HEK293 (cell line): ENCODE measurements around the gene ARHGAP33.
A peak's percentile ranks its signal among the peaks of the same experiment; 100 is the strongest.

Source experiments
- CTCF ChIA-PET: fragments of 350-600 bp; formaldehyde crosslinking; extraction: SDS; loops from one replicate; lab custom pipeline; 2021; ENCODE audit warnings: antibody characterized with exemption; lab: Yijun Ruan, JAX
- POLR2A ChIA-PET: fragments of 300-600 bp; formaldehyde crosslinking; extraction: SDS; loops from one replicate; lab custom pipeline; 2020; ENCODE audit warnings: antibody characterized with exemption, inconsistent platforms; lab: Yijun Ruan, JAX
- H3K27ac ChIP-seq: fragments of 200-500 bp; sonication (Bioruptor generic); 2 replicates; pipeline ENCODE4 v1.5.1; 2014; ENCODE audit warnings: low read depth, low read length, control low read depth, inconsistent platforms; ENCODE audit errors: extremely low read depth
- H3K36me3 ChIP-seq, 2 experiments: fragments of 200-500 bp in 1 of 2; sonication (Bioruptor generic) in 1 of 2; 1 replicate in 1 of 2; 2 replicates in 1 of 2; pipeline ENCODE4 v1.5.1; 2014 to 2017; ENCODE audit warnings: inconsistent platforms in 2 of 2, low read length in 2 of 2; ENCODE audit not compliant: control insufficient read depth in 2 of 2, insufficient read depth in 1 of 2
- H3K4me1 ChIP-seq: fragments of 200-500 bp; sonication (Bioruptor generic); 2 replicates; pipeline ENCODE4 v1.5.1; 2014; ENCODE audit warnings: mild to moderate bottlenecking, low read length, inconsistent platforms; ENCODE audit not compliant: control insufficient read depth, insufficient read depth
- H3K4me3 ChIP-seq: 2 replicates; pipeline ENCODE4 v1.5.1; 2011; ENCODE audit warnings: low read depth, mild to moderate bottlenecking, control low read depth, low read length, moderate library complexity
- H3K9me3 ChIP-seq: fragments of 200-500 bp; sonication (Bioruptor generic); 2 replicates; pipeline ENCODE4 v1.5.1; 2014; ENCODE audit warnings: low read depth, low read length, inconsistent platforms; ENCODE audit not compliant: control insufficient read depth, insufficient read depth
- GLIS1 ChIP-seq: fragments of 450-650 bp; formaldehyde crosslinking; IDR thresholded peaks from 2 replicates; pipeline ENCODE4 v1.5.1; 2016; ENCODE audit warnings: missing biosample characterization, missing genetic modification characterization
- MEIS1 ChIP-seq: sonication (generic); formaldehyde crosslinking; IDR thresholded peaks from 2 replicates; pipeline ENCODE4 v1.8.1; 2022; ENCODE audit warnings: missing genetic modification reagents, mild to moderate bottlenecking, borderline replicate concordance
- PRDM1 ChIP-seq: fragments of 450-650 bp; formaldehyde crosslinking; IDR thresholded peaks from 2 replicates; pipeline ENCODE4; 2016; ENCODE audit warnings: missing biosample characterization, missing genetic modification characterization
- ZBTB17 ChIP-seq: fragments of 450-650 bp; formaldehyde crosslinking; IDR thresholded peaks from 2 replicates; pipeline ENCODE4 v1.5.1; 2016; ENCODE audit warnings: missing biosample characterization, missing genetic modification characterization
- ZFP3 ChIP-seq: fragments of 450-650 bp; formaldehyde crosslinking; IDR thresholded peaks from 2 replicates; pipeline ENCODE4 v1.5.1; 2016; ENCODE audit warnings: low read depth, missing biosample characterization, missing genetic modification characterization
- ZIC2 ChIP-seq: fragments of 450-650 bp; formaldehyde crosslinking; IDR thresholded peaks from 2 replicates; pipeline ENCODE4 v1.5.1; 2016; ENCODE audit warnings: missing biosample characterization, missing genetic modification characterization
- ZNF10 ChIP-seq: fragments of 450-650 bp; formaldehyde crosslinking; IDR thresholded peaks from 2 replicates; pipeline ENCODE4 v1.5.1; 2017; ENCODE audit warnings: missing biosample characterization, missing genetic modification characterization
- ZNF155 ChIP-seq: fragments of 450-650 bp; formaldehyde crosslinking; IDR thresholded peaks from 2 replicates; pipeline ENCODE4 v1.5.1; 2016; ENCODE audit warnings: missing biosample characterization, missing genetic modification characterization
- ZNF24 ChIP-seq: fragments of 450-650 bp; formaldehyde crosslinking; IDR thresholded peaks from 2 replicates; pipeline ENCODE4 v1.5.1; 2016; ENCODE audit warnings: missing biosample characterization, missing genetic modification characterization
- ZNF658 ChIP-seq: fragments of 450-650 bp; formaldehyde crosslinking; IDR thresholded peaks from 2 replicates; pipeline ENCODE4; 2016; ENCODE audit warnings: missing biosample characterization, missing genetic modification characterization
- ZNF660 ChIP-seq: fragments of 450-650 bp; IDR thresholded peaks from 2 replicates; pipeline ENCODE4 v1.5.1; 2018; ENCODE audit warnings: missing biosample characterization, mild to moderate bottlenecking, missing genetic modification characterization
- ZSCAN16 ChIP-seq: fragments of 450-650 bp; formaldehyde crosslinking; IDR thresholded peaks from 2 replicates; pipeline ENCODE4 v1.5.1; 2016; ENCODE audit warnings: missing biosample characterization, missing genetic modification characterization
- ZXDB ChIP-seq: fragments of 450-650 bp; formaldehyde crosslinking; IDR thresholded peaks from 2 replicates; pipeline ENCODE4 v1.5.1; 2016; ENCODE audit warnings: missing biosample characterization, missing genetic modification characterization
- TF ChIP-seq, protein P1 (sequence below): fragments of 450-650 bp; formaldehyde crosslinking; IDR thresholded peaks from 2 replicates; pipeline ENCODE4 v1.5.1; 2016; ENCODE audit warnings: missing biosample characterization, missing genetic modification characterization
- TF ChIP-seq, protein P2 (sequence below): fragments of 450-650 bp; formaldehyde crosslinking; IDR thresholded peaks from 2 replicates; pipeline ENCODE4 v1.5.1; 2016; ENCODE audit warnings: missing biosample characterization, missing genetic modification characterization
- TF ChIP-seq, protein P3 (sequence below): fragments of 450-650 bp; formaldehyde crosslinking; IDR thresholded peaks from 2 replicates; pipeline ENCODE4 v1.5.1; 2016; ENCODE audit warnings: missing biosample characterization, missing genetic modification characterization
- TF ChIP-seq, protein P4 (sequence below): fragments of 450-650 bp; formaldehyde crosslinking; IDR thresholded peaks from 2 replicates; pipeline ENCODE4 v1.5.1; 2017; ENCODE audit warnings: missing biosample characterization, missing genetic modification characterization
- TF ChIP-seq, protein P5 (sequence below): fragments of 450-650 bp; formaldehyde crosslinking; IDR thresholded peaks from 2 replicates; pipeline ENCODE4 v1.5.0; 2017; ENCODE audit warnings: missing biosample characterization, missing genetic modification characterization, borderline replicate concordance
- TF ChIP-seq, protein P6 (sequence below): fragments of 450-650 bp; formaldehyde crosslinking; IDR thresholded peaks from 2 replicates; pipeline ENCODE4 v1.5.1; 2016; ENCODE audit warnings: missing biosample characterization, missing genetic modification characterization

Gene ARHGAP33

DNA sequence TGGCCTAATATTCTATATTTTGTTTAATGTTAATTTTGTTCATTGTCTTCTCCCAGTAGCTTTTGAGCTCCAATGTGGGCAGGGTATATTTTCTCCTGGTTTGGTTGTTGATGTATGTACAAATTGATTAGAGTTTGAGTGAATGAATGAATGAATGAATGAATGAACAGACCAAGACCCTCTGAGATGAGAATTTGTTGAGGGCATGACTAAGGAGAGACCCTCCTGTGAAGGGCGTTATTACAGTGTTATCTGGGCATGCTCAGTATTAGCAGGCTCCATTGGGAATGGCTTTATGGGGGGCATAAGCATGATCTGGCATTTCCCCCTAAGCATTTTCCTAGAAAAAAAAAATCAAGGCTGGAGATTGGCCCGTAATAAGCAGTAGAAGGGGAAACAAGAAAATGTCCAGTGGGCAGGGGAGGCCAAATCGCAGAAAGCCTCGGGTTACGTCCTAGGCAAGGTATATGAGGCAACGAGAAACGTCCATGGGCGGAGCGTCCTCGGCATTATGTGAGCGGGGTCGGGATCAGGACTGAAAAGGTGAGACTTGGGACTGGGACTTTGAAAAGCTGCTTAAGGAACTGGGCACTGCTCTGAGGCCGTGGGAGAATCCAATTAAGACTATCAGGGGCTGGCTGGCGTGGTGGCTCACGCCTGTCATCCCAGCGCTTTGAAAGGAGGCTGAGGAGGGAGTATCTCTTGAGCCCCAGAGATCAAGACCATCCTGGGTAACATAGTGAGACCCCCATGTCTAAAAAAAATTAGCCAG, 904 bp upstream of the ARHGAP33 start:
- ChIA-PET CTCF (interaction anchor here (0.7 to 1.8 kb wide), 5 partner anchors 9 to 294 kb away, joined by 3 to 5 read pairs (median 3); partner anchors contain the start of genes PSENEN and U2AF1L4), POLR2A (interaction anchor here (0.5 to 3.8 kb wide), 10 partner anchors 9 to 512 kb away, joined by 3 to 39 read pairs (median 7); partner anchors contain the start of genes IGFLR1, LIN37, PSENEN and U2AF1L4)
- H3K36me3 ChIP-seq = peaks cover 14 to 26% of the 10 kb centered on the region in 2 experiments
- no peak overlapping the region for H3K27ac ChIP-seq
- peak overlapping the region; percentile 21 for H3K4me3 ChIP-seq
- peaks cover 24% of the 10 kb centered on the region for H3K4me1 ChIP-seq
- H3K9me3 ChIP-seq = no peaks in the 10 kb centered on the region
- TF ChIP-seq, protein P1, sequence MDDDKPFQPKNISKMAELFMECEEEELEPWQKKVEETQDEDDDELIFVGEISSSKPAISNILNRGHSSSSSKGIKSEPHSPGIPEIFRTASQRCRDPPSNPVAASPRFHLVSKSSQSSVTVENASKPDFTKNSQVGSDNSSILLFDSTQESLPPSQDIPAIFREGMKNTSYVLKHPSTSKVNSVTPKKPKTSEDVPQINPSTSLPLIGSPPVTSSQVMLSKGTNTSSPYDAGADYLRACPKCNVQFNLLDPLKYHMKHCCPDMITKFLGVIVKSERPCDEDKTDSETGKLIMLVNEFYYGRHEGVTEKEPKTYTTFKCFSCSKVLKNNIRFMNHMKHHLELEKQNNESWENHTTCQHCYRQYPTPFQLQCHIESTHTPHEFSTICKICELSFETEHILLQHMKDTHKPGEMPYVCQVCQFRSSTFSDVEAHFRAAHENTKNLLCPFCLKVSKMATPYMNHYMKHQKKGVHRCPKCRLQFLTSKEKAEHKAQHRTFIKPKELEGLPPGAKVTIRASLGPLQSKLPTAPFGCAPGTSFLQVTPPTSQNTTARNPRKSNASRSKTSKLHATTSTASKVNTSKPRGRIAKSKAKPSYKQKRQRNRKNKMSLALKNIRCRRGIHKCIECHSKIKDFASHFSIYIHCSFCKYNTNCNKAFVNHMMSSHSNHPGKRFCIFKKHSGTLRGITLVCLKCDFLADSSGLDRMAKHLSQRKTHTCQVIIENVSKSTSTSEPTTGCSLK = no peak
- TF ChIP-seq ZNF155 (no peak), ZNF10 (peak; percentile 88), ZNF24 (tag by site-specific recombination) (peak; percentile 99), ZNF660 (tag by site-specific recombination) (no peak), MEIS1 (CRISPR knock-in tag) (no peak), ZBTB17 (tag by site-specific recombination) (peak; percentile 65), ZIC2 (tag by site-specific recombination) (no peak; the same call in 1 of the 2 replicates), ZSCAN16 (no peak), PRDM1 (tag by site-specific recombination) (no peak), GLIS1 (tag by site-specific recombination) (no peak), ZXDB (tag by site-specific recombination) (peak; percentile 40; the same call in 1 of the 2 replicates), ZFP3 (tag by site-specific recombination) (no peak), ZNF658 (tag by site-specific recombination) (no peak)
- TF ChIP-seq, protein P2, sequence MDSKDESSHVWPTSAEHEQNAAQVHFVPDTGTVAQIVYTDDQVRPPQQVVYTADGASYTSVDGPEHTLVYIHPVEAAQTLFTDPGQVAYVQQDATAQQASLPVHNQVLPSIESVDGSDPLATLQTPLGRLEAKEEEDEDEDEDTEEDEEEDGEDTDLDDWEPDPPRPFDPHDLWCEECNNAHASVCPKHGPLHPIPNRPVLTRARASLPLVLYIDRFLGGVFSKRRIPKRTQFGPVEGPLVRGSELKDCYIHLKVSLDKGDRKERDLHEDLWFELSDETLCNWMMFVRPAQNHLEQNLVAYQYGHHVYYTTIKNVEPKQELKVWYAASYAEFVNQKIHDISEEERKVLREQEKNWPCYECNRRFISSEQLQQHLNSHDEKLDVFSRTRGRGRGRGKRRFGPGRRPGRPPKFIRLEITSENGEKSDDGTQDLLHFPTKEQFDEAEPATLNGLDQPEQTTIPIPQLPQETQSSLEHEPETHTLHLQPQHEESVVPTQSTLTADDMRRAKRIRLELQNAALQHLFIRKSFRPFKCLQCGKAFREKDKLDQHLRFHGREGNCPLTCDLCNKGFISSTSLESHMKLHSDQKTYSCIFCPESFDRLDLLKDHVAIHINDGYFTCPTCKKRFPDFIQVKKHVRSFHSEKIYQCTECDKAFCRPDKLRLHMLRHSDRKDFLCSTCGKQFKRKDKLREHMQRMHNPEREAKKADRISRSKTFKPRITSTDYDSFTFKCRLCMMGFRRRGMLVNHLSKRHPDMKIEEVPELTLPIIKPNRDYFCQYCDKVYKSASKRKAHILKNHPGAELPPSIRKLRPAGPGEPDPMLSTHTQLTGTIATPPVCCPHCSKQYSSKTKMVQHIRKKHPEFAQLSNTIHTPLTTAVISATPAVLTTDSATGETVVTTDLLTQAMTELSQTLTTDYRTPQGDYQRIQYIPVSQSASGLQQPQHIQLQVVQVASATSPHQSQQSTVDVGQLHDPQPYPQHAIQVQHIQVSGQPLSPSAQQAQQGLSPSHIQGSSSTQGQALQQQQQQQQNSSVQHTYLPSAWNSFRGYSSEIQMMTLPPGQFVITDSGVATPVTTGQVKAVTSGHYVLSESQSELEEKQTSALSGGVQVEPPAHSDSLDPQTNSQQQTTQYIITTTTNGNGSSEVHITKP = peak; percentile 98
- TF ChIP-seq, protein P3, sequence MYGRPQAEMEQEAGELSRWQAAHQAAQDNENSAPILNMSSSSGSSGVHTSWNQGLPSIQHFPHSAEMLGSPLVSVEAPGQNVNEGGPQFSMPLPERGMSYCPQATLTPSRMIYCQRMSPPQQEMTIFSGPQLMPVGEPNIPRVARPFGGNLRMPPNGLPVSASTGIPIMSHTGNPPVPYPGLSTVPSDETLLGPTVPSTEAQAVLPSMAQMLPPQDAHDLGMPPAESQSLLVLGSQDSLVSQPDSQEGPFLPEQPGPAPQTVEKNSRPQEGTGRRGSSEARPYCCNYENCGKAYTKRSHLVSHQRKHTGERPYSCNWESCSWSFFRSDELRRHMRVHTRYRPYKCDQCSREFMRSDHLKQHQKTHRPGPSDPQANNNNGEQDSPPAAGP = 0 out of 2 replicates have a peak, but pooled peaks have one; percentile 1
- TF ChIP-seq, protein P4, sequence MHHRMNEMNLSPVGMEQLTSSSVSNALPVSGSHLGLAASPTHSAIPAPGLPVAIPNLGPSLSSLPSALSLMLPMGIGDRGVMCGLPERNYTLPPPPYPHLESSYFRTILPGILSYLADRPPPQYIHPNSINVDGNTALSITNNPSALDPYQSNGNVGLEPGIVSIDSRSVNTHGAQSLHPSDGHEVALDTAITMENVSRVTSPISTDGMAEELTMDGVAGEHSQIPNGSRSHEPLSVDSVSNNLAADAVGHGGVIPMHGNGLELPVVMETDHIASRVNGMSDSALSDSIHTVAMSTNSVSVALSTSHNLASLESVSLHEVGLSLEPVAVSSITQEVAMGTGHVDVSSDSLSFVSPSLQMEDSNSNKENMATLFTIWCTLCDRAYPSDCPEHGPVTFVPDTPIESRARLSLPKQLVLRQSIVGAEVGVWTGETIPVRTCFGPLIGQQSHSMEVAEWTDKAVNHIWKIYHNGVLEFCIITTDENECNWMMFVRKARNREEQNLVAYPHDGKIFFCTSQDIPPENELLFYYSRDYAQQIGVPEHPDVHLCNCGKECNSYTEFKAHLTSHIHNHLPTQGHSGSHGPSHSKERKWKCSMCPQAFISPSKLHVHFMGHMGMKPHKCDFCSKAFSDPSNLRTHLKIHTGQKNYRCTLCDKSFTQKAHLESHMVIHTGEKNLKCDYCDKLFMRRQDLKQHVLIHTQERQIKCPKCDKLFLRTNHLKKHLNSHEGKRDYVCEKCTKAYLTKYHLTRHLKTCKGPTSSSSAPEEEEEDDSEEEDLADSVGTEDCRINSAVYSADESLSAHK (tag by site-specific recombination) = peak; percentile 71; the same call in 1 of the 2 replicates
- TF ChIP-seq, protein P5, sequence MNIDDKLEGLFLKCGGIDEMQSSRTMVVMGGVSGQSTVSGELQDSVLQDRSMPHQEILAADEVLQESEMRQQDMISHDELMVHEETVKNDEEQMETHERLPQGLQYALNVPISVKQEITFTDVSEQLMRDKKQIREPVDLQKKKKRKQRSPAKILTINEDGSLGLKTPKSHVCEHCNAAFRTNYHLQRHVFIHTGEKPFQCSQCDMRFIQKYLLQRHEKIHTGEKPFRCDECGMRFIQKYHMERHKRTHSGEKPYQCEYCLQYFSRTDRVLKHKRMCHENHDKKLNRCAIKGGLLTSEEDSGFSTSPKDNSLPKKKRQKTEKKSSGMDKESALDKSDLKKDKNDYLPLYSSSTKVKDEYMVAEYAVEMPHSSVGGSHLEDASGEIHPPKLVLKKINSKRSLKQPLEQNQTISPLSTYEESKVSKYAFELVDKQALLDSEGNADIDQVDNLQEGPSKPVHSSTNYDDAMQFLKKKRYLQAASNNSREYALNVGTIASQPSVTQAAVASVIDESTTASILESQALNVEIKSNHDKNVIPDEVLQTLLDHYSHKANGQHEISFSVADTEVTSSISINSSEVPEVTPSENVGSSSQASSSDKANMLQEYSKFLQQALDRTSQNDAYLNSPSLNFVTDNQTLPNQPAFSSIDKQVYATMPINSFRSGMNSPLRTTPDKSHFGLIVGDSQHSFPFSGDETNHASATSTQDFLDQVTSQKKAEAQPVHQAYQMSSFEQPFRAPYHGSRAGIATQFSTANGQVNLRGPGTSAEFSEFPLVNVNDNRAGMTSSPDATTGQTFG = no peak
- TF ChIP-seq, protein P6, sequence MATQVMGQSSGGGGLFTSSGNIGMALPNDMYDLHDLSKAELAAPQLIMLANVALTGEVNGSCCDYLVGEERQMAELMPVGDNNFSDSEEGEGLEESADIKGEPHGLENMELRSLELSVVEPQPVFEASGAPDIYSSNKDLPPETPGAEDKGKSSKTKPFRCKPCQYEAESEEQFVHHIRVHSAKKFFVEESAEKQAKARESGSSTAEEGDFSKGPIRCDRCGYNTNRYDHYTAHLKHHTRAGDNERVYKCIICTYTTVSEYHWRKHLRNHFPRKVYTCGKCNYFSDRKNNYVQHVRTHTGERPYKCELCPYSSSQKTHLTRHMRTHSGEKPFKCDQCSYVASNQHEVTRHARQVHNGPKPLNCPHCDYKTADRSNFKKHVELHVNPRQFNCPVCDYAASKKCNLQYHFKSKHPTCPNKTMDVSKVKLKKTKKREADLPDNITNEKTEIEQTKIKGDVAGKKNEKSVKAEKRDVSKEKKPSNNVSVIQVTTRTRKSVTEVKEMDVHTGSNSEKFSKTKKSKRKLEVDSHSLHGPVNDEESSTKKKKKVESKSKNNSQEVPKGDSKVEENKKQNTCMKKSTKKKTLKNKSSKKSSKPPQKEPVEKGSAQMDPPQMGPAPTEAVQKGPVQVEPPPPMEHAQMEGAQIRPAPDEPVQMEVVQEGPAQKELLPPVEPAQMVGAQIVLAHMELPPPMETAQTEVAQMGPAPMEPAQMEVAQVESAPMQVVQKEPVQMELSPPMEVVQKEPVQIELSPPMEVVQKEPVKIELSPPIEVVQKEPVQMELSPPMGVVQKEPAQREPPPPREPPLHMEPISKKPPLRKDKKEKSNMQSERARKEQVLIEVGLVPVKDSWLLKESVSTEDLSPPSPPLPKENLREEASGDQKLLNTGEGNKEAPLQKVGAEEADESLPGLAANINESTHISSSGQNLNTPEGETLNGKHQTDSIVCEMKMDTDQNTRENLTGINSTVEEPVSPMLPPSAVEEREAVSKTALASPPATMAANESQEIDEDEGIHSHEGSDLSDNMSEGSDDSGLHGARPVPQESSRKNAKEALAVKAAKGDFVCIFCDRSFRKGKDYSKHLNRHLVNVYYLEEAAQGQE (tag by site-specific recombination) = peak; percentile 32; the same call in 1 of the 2 replicates
